ENCODE results near the gene EXD3. TPM values are rescaled to one million over a fixed set of nuclear protein-coding genes. Genes with fewer than 3 reads are reported as not detected.

Gene EXD3
- total RNA-seq, 4 donors from 2014 or later = 2.8 to 16.8 (median 9.1) TPM

DNA sequence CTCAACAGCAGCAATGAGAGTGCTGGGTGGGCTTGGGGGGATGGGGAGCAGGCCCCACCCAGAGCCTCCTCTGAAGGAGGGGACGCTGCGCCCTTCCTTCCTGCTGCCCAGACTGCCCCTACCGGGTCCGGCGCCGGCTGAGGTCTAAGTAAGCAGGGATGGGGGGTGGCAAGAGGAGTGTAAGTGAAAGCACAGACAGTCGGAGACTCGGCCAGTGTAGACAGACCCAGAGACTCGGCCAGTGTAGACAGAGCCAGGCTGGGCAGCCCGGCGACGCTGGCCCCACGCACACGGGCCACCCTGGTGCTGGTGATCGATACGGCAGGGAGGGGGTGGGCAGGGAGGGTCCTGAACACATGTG lies 25.6 kb upstream of the EXD3 start:
- Histone ChIP-seq H3K36me3 (peaks cover 0 to 30% (median 5%) of the 10 kb centered on the region in 3 donors), H3K27me3 (peaks cover 0 to 32% (median 2%) of the 10 kb centered on the region in 4 donors), H3K4me3 (no peak overlapping the region), H3K9me3 (no peaks in the 10 kb centered on the region), H3K27ac (no peak overlapping the region), H3K4me1 (peaks cover 2 to 22% (median 12%) of the 10 kb centered on the region in 3 donors)
- no peak for DNase-seq
- intact Hi-C loops (cut with DNase I) = no loop called here
- TF ChIP-seq, protein P1, sequence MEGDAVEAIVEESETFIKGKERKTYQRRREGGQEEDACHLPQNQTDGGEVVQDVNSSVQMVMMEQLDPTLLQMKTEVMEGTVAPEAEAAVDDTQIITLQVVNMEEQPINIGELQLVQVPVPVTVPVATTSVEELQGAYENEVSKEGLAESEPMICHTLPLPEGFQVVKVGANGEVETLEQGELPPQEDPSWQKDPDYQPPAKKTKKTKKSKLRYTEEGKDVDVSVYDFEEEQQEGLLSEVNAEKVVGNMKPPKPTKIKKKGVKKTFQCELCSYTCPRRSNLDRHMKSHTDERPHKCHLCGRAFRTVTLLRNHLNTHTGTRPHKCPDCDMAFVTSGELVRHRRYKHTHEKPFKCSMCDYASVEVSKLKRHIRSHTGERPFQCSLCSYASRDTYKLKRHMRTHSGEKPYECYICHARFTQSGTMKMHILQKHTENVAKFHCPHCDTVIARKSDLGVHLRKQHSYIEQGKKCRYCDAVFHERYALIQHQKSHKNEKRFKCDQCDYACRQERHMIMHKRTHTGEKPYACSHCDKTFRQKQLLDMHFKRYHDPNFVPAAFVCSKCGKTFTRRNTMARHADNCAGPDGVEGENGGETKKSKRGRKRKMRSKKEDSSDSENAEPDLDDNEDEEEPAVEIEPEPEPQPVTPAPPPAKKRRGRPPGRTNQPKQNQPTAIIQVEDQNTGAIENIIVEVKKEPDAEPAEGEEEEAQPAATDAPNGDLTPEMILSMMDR (IDR thresholded peaks at IDR 0.05) = no peak
- no peak for TF ChIP-seq POLR2A (IDR thresholded peaks at IDR 0.05)
- 88 to 90% methylated on average over 4 to 14 of the region's 16 CpGs for WGBS, 2 donors

DNA sequence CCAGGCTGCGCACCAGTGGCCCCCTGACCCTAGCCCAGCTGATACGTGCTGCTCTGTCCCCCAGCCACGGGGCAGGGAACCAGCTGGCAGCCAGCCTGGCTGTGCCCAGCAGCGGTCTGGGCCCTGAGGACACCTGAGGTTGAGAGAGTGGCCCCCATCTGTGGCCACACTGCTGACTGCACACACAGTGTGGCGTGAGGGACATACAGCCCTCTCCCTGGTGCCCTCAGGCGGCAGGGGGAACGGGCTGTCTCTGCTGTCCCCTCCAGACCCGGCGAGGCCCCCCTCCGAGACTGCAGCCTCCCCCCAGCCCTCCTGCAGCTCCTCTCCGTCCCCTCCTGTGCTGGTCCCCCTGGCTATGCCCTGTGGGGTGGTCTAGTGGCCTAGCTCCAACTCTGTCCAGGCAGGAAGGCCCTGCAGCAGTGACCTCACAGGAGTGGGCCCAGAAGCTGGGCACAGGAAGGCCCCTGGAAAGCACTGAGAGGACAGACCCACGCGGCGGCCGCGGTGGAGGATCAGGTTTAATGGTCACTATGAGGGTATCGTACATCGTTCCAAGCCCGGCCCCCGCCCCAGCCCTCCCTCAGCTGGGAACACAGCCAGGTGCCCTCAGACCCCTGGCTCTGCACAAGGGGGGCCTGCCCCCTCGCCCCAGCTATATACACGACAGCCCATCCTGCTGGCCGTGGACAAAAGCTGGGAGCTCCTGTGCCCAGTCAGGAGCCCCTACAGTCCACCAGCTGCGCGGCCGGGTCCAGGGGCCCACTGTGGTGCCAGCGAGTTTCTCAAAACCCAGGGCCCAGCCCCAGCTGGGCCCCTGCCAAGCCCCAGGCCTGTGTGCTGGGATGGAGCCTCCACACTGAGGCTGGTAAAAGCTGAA lies 25.0 kb upstream of the EXD3 start:
- no peaks in the 10 kb centered on the region for H3K9me3 ChIP-seq
- peaks cover 2 to 17% (median 8%) of the 10 kb centered on the region in 3 donors for H3K4me1 ChIP-seq
- WGBS, 2 donors = 81 to 85% methylated on average over 10 to 12 of the region's 27 CpGs
- H3K27me3 ChIP-seq = peaks cover 0 to 34% (median 2%) of the 10 kb centered on the region in 4 donors
- no peak overlapping the region for H3K27ac ChIP-seq
- peaks cover 0 to 29% (median 5%) of the 10 kb centered on the region in 3 donors for H3K36me3 ChIP-seq
- no peak for DNase-seq
- intact Hi-C loops (cut with DNase I) = no loop called here
- no peak overlapping the region for H3K4me3 ChIP-seq
- TF ChIP-seq, protein P1 (IDR thresholded peaks at IDR 0.05) = no peak
- no peak for TF ChIP-seq POLR2A (IDR thresholded peaks at IDR 0.05)

GRCh38 chr9:137446851-137447471 lies 24.0 kb upstream of the EXD3 start:
- no peak for DNase-seq

DNA sequence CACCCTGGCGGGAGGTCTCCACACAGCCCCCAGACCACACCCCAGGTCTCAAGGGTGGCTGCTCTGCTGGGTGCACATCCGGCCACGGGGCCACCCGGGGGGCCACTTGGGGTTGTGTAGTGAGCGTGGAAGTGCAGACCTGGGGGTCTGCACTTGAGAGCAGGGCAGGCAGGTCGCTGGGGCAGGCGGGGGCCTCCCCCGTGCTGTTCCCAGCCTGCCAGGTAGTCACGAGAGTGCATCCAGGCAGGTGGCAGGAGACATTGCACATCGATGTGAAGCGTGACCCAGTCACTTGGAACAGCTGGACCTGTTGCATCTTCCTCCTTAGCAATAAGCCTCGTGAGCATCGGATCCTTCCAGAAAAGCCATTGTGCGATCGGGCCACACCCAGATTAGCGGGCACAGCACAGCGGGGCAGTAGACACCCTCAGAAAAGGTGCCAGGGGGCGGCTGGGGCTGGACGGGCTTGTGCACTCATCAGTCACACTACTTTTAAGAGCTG lies 23.0 kb upstream of the EXD3 start:
- Histone ChIP-seq H3K9me3 (no peaks in the 10 kb centered on the region), H3K27me3 (peaks cover 0 to 53% (median 2%) of the 10 kb centered on the region in 4 donors), H3K4me1 (peaks cover 8 to 28% (median 16%) of the 10 kb centered on the region in 3 donors), H3K36me3 (peaks cover 0 to 20% (median 0%) of the 10 kb centered on the region in 3 donors), H3K27ac (no peak overlapping the region), H3K4me3 (no peak overlapping the region)
- no peak for TF ChIP-seq POLR2A (IDR thresholded peaks at IDR 0.05)
- TF ChIP-seq, protein P1 (IDR thresholded peaks at IDR 0.05) = no peak
- intact Hi-C loops (cut with DNase I) = no loop called here
- WGBS, 2 donors = 23 to 40% methylated on average over 1 to 11 of the region's 19 CpGs
- no peak for DNase-seq

More at GRCh38 chr9:137446851-137447471, 24.0 kb upstream of the EXD3 start:
- Histone ChIP-seq H3K27ac (no peak overlapping the region), H3K4me1 (peaks cover 2 to 18% (median 8%) of the 10 kb centered on the region in 3 donors), H3K36me3 (peaks cover 0 to 20% (median 0%) of the 10 kb centered on the region in 3 donors), H3K27me3 (peaks cover 0 to 43% (median 2%) of the 10 kb centered on the region in 4 donors), H3K4me3 (no peak overlapping the region), H3K9me3 (no peaks in the 10 kb centered on the region)
- intact Hi-C loops (cut with DNase I) = no loop called here
- TF ChIP-seq, protein P1 (IDR thresholded peaks at IDR 0.05) = no peak
- no peak for TF ChIP-seq POLR2A (IDR thresholded peaks at IDR 0.05)
- 59 to 66% methylated on average over 16 to 17 of the region's 21 CpGs for WGBS, 2 donors
